ENCODE measurements around the gene LARGE1. TPM values are rescaled to one million over a fixed set of nuclear protein-coding genes. Genes with fewer than 3 reads are reported as not detected.

The LARGE1 gene
- total RNA-seq, 1 experiment from 2014 or later = 1.5 TPM

DNA sequence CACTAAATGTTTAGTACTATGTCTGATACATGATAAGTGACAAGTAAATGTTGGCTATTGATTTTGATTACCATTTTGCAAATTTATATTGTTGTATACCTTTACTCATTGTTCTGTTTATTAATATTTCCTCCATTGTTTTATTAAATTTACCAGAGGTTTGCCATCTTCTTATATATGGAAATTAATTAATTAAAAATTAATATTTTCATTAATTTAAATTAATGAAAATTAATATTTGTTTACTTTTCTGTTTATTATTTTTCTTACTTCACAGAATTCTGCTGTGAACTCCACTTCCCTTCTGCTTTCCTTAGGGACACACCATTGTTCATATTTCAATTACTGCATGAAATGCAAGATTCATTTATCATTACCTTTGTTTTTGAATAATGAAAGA lies 331.0 kb downstream of the LARGE1 start (continued):
- TF ChIP-seq, protein P1, sequence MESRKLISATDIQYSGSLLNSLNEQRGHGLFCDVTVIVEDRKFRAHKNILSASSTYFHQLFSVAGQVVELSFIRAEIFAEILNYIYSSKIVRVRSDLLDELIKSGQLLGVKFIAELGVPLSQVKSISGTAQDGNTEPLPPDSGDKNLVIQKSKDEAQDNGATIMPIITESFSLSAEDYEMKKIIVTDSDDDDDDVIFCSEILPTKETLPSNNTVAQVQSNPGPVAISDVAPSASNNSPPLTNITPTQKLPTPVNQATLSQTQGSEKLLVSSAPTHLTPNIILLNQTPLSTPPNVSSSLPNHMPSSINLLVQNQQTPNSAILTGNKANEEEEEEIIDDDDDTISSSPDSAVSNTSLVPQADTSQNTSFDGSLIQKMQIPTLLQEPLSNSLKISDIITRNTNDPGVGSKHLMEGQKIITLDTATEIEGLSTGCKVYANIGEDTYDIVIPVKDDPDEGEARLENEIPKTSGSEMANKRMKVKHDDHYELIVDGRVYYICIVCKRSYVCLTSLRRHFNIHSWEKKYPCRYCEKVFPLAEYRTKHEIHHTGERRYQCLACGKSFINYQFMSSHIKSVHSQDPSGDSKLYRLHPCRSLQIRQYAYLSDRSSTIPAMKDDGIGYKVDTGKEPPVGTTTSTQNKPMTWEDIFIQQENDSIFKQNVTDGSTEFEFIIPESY (IDR thresholded peaks at IDR 0.05; ENCODE audit: extremely low read depth, insufficient replicate concordance, low read length) = no peak
- TF ChIP-seq SIN3A (IDR thresholded peaks at IDR 0.05; ENCODE audit: low read depth) (no peak), EZH2 (IDR thresholded peaks at IDR 0.05) (no peak), ZFX (IDR thresholded peaks at IDR 0.05) (no peak), RAD21 (IDR thresholded peaks at IDR 0.05; ENCODE audit: low read depth) (no peak)
- TF ChIP-seq, protein P2, sequence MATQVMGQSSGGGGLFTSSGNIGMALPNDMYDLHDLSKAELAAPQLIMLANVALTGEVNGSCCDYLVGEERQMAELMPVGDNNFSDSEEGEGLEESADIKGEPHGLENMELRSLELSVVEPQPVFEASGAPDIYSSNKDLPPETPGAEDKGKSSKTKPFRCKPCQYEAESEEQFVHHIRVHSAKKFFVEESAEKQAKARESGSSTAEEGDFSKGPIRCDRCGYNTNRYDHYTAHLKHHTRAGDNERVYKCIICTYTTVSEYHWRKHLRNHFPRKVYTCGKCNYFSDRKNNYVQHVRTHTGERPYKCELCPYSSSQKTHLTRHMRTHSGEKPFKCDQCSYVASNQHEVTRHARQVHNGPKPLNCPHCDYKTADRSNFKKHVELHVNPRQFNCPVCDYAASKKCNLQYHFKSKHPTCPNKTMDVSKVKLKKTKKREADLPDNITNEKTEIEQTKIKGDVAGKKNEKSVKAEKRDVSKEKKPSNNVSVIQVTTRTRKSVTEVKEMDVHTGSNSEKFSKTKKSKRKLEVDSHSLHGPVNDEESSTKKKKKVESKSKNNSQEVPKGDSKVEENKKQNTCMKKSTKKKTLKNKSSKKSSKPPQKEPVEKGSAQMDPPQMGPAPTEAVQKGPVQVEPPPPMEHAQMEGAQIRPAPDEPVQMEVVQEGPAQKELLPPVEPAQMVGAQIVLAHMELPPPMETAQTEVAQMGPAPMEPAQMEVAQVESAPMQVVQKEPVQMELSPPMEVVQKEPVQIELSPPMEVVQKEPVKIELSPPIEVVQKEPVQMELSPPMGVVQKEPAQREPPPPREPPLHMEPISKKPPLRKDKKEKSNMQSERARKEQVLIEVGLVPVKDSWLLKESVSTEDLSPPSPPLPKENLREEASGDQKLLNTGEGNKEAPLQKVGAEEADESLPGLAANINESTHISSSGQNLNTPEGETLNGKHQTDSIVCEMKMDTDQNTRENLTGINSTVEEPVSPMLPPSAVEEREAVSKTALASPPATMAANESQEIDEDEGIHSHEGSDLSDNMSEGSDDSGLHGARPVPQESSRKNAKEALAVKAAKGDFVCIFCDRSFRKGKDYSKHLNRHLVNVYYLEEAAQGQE (IDR thresholded peaks at IDR 0.05; ENCODE audit: low read depth) = no peak

DNA sequence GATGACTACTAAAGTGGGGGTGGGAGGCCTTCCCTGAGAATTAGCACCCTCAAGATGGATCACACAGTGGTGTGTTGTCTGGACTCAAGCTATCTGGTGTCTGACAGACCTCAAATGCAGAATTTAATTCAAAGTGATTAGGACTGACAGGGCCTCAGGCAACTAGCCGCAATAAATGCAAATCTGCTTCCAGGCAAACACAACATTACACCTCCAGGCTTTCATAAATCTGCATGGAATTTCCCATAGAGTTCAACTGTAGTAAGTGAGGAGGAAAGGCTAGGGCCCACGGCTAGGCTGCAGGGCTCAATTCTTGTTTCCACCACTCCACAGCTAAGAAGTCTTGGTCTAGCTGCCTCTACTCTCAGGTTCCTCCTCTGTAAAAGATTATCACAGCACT lies 331.4 kb downstream of the LARGE1 start:
- H3K9me2 ChIP-seq (ENCODE audit: insufficient read depth) = no peaks in the 10 kb centered on the region
- H3K4me1 ChIP-seq (ENCODE audit: control insufficient read depth in 1 of 2, insufficient read depth in 2 of 2, low read length in 2 of 2) = no peaks in the 10 kb centered on the region
- H2AFZ ChIP-seq (ENCODE audit: low read depth, low read length, poor library complexity, severe bottlenecking) = no peak overlapping the region
- H3K4me3 ChIP-seq (replicated peaks in 1 of 2; ENCODE audit: low read depth in 1 of 2, low read length in 2 of 2) = no peak overlapping the region
- H4K20me1 ChIP-seq (ENCODE audit: insufficient read depth) = no peaks in the 10 kb centered on the region
- H3K79me2 ChIP-seq (ENCODE audit: insufficient read depth, low read length) = no peaks in the 10 kb centered on the region
- ChIA-PET RAD21 (ENCODE audit: low non-redundant PET in 1 of 2, low total read pairs in 2 of 2, uncharacterized antibody in 2 of 2, unreplicated experiment in 2 of 2) (no interaction called here), CTCF (no interaction called here), POLR2A (no interaction called here)
- no peak for TF ChIP-seq ELF1 (IDR thresholded peaks at IDR 0.05; ENCODE audit: borderline replicate concordance, low read depth)
- TF ChIP-seq, protein P3, sequence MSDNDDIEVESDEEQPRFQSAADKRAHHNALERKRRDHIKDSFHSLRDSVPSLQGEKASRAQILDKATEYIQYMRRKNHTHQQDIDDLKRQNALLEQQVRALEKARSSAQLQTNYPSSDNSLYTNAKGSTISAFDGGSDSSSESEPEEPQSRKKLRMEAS (IDR thresholded peaks at IDR 0.05) = no peak
- no peak for TF ChIP-seq CEBPB (IDR thresholded peaks at IDR 0.05; ENCODE audit: low read depth)
- TF ChIP-seq, protein P1 (IDR thresholded peaks at IDR 0.05; ENCODE audit: extremely low read depth, insufficient replicate concordance, low read length) = no peak
- TF ChIP-seq EZH2 (IDR thresholded peaks at IDR 0.05) = no peak
- no peak for TF ChIP-seq POLR2A (IDR thresholded peaks at IDR 0.05; ENCODE audit: borderline replicate concordance, extremely low read depth, insufficient read depth, insufficient read length)
- TF ChIP-seq FOSL1 (IDR thresholded peaks at IDR 0.05; ENCODE audit: low read depth) = no peak
- no peak for TF ChIP-seq ZFX (IDR thresholded peaks at IDR 0.05)
- no peak for TF ChIP-seq JUND (IDR thresholded peaks at IDR 0.05)
- TF ChIP-seq EZH2phosphoT487 (IDR thresholded peaks at IDR 0.05; ENCODE audit: borderline replicate concordance) = no peak
- no peaks in the 10 kb centered on the region for H3K36me3 ChIP-seq (ENCODE audit: control insufficient read depth in 1 of 2, insufficient read depth in 2 of 2, low read length in 2 of 2)
- intact Hi-C loops (cut with micrococcal nuclease) = no loop called here
- no TSS peak for BruUV-seq (replicated peaks)
- DNase-seq (ENCODE audit: low read depth, low spot score) (no peak), ATAC-seq (no peak)
- H3K9me3 ChIP-seq (ENCODE audit: control insufficient read depth in 1 of 2, insufficient read depth in 1 of 2, low read depth in 1 of 2, low read length in 2 of 2) = peaks cover 9 to 15% of the 10 kb centered on the region in 2 experiments; a peak in 2 of 4 replicates
- H3K4me2 ChIP-seq (ENCODE audit: low read length) = no peak overlapping the region
- no peaks in the 10 kb centered on the region for H3K27me3 ChIP-seq (ENCODE audit: insufficient read depth, low read length)
- no peak overlapping the region for H3K27ac ChIP-seq (ENCODE audit: low read depth, low read length)
- H3K9ac ChIP-seq (ENCODE audit: low read length) = no peak overlapping the region
